Endodermal cell (in vitro differentiated cells): Measurements from ENCODE around the gene SART3. TPM values are rescaled to one million over a fixed set of nuclear protein-coding genes. Genes with fewer than 3 reads are reported as not detected.
A peak's percentile ranks its signal among the peaks of the same experiment; 100 is the strongest.

Experiments
- DNase-seq: peaks from one replicate; pipeline ENCODE4 v3.0.0-alpha.2; 2017
- H3K27ac ChIP-seq: 2 replicates; pipeline ENCODE4 v1.5.1; 2013; ENCODE audit warnings: mild to moderate bottlenecking, low read depth, low read length, moderate library complexity
- H3K27me3 ChIP-seq: 2 replicates; pipeline ENCODE4 v1.6.1; 2013; ENCODE audit warnings: mild to moderate bottlenecking, low read length, moderate library complexity; ENCODE audit not compliant: insufficient read depth, control insufficient read depth, poor library complexity, severe bottlenecking
- H3K36me3 ChIP-seq: 2 replicates; pipeline ENCODE4 v1.7.0; 2013; ENCODE audit warnings: mild to moderate bottlenecking, low read length, moderate library complexity; ENCODE audit not compliant: control insufficient read depth, insufficient read depth
- H3K4me1 ChIP-seq: one replicate; pipeline ENCODE4 v1.7.0; 2013; ENCODE audit warnings: low read length; ENCODE audit not compliant: control insufficient read depth, insufficient read depth
- H3K4me3 ChIP-seq: 2 replicates; pipeline ENCODE4 v1.5.1; 2013; ENCODE audit warnings: mild to moderate bottlenecking, low read length, moderate library complexity
- H3K9ac ChIP-seq: 2 replicates; pipeline ENCODE4 v1.6.1; 2013; ENCODE audit warnings: mild to moderate bottlenecking, low read length, moderate library complexity; ENCODE audit not compliant: poor library complexity, severe bottlenecking; ENCODE audit errors: extremely low read depth
- H3K9me3 ChIP-seq: 2 replicates; pipeline ENCODE4 v1.6.1; 2013; ENCODE audit warnings: mild to moderate bottlenecking, low read length, moderate library complexity; ENCODE audit not compliant: control insufficient read depth
- H3K27ac Mint-ChIP-seq: 2 replicates; pipeline ENCODE4 v1.8.0; 2020; ENCODE audit warnings: mixed read lengths
- H3K27me3 Mint-ChIP-seq: 2 replicates; pipeline ENCODE4 v1.8.0; 2021; ENCODE audit warnings: mild to moderate bottlenecking, mixed read lengths; ENCODE audit not compliant: insufficient read depth
- H3K36me3 Mint-ChIP-seq: 2 replicates; pipeline ENCODE4 v1.8.0; 2020; ENCODE audit warnings: low read depth, mixed read lengths
- H3K4me1 Mint-ChIP-seq: 2 replicates; pipeline ENCODE4 v1.8.0; 2020; ENCODE audit warnings: mixed read lengths
- H3K4me3 Mint-ChIP-seq: 2 replicates; pipeline ENCODE4 v1.8.0; 2020; ENCODE audit warnings: mild to moderate bottlenecking, moderate library complexity, mixed read lengths
- H3K9me3 Mint-ChIP-seq: 2 replicates; pipeline ENCODE4 v1.8.0; 2020; ENCODE audit warnings: mild to moderate bottlenecking, mixed read lengths
- WGBS, 2 experiments: methylation state at CpG; one replicate each; pipeline versions ENCODE4 v1.1.5 to v1.1.7; 2013; ENCODE audit warnings: missing lambda C conversion rate in 2 of 2, mixed read lengths in 1 of 2; ENCODE audit not compliant: insufficient coverage in 1 of 2, insufficient read length in 1 of 2; 5-methylcytosine and 5-hydroxymethylcytosine counted together
- total RNA-seq, 2 donors: library from RNA; stranded (reverse); fragmentation: NEBNext Ultra II Directional in 1 of 2; extraction: Animal tissue kit (Norgen Biotek cat#: 25700) in 1 of 2; gene quantifications; 2 replicates in 1 of 2; 3 replicates in 1 of 2; pipeline ENCODE4 v1.2.1, GENCODE V29; 2021
- TF ChIP-seq, protein P1 (sequence below): fragments of 200-600 bp; sonication (generic); conservative IDR thresholded peaks from 2 replicates; pipeline ENCODE4 v1.5.0; 2021; ENCODE audit warnings: antibody characterized with exemption, mild to moderate bottlenecking

SART3 gene
- total RNA-seq, 2 donors from 2014 or later, result 83.5 to 86.2 TPM

DNA sequence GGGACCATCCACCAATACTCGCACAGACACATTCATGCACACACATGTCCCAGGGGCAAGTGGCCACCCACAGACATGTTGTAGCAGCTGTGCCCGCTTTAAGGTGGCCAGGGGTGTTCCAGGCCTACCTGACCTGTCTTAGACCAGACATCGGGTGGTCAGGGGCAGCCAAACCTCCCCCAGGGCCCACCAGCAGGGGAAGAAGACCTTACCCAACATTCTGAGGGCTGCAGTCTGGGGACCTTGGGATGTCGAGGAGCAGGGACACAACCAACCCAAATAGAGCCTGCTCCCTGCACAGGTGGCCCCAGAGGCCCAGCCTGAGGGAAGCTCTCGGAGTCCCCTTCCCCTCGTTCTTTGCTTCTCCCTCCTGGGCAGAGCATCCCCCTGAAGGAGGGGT, 38.6 kb upstream of the SART3 start:
- no peaks in the 10 kb centered on the region for H3K36me3 ChIP-seq
- H3K36me3 Mint-ChIP-seq, result no peaks in the 10 kb centered on the region
- H3K4me3 ChIP-seq, result no peak overlapping the region
- H3K27ac Mint-ChIP-seq, result no peak overlapping the region
- no peaks in the 10 kb centered on the region for H3K4me1 Mint-ChIP-seq
- H3K9ac ChIP-seq, result no peak overlapping the region
- no peaks in the 10 kb centered on the region for H3K4me1 ChIP-seq
- WGBS, 2 experiments, result 79% methylated on average over 6 of the region's 6 CpGs; no CpG with 5 or more reads in 1 of the 2 experiments
- no peaks in the 10 kb centered on the region for H3K9me3 ChIP-seq
- TF ChIP-seq, protein P1, sequence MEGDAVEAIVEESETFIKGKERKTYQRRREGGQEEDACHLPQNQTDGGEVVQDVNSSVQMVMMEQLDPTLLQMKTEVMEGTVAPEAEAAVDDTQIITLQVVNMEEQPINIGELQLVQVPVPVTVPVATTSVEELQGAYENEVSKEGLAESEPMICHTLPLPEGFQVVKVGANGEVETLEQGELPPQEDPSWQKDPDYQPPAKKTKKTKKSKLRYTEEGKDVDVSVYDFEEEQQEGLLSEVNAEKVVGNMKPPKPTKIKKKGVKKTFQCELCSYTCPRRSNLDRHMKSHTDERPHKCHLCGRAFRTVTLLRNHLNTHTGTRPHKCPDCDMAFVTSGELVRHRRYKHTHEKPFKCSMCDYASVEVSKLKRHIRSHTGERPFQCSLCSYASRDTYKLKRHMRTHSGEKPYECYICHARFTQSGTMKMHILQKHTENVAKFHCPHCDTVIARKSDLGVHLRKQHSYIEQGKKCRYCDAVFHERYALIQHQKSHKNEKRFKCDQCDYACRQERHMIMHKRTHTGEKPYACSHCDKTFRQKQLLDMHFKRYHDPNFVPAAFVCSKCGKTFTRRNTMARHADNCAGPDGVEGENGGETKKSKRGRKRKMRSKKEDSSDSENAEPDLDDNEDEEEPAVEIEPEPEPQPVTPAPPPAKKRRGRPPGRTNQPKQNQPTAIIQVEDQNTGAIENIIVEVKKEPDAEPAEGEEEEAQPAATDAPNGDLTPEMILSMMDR, result no peak
- no peak overlapping the region for H3K27ac ChIP-seq
- no peak for DNase-seq
- H3K9me3 Mint-ChIP-seq, result no peaks in the 10 kb centered on the region
- H3K27me3 ChIP-seq, result no peaks in the 10 kb centered on the region
- H3K27me3 Mint-ChIP-seq, result peaks cover 2% of the 10 kb centered on the region
- no peak overlapping the region for H3K4me3 Mint-ChIP-seq

DNA sequence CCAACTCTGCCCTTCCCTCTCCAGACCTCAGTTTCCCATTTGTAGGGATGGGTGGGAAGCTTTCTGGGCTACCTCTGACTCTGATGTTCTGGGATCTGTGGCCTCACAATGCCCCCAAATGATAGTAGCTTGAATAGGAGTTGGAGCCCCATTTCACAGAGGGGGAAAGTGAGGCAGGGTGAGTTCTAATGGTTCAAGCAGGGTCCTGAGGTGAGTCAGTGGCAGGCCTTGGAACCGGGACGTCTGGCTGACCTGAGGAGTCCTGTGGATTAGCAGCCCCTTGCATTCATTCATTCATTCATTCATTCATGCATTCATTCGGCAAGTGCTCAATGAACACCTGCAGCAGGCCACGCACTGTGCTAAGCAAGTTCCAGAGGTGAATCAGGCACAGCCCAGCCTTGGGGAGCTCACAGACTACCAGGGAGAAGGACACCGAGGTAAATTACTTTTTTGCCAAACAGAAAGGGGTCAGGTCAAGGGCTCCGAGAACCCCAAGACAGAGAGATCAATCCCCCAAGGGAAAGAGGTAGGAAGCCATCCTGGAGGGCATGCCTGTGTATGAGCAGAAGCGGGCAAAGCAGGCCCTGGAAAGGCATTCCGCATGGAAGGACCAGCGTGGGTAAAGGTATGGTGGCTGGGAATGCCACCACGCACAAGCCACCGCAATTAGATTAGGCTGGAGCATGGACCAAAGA, 37.7 kb upstream of the SART3 start:
- H3K4me3 Mint-ChIP-seq, result no peak overlapping the region
- DNase-seq, result no peak
- H3K36me3 Mint-ChIP-seq, result no peaks in the 10 kb centered on the region
- Histone ChIP-seq H3K4me1 (no peaks in the 10 kb centered on the region), H3K36me3 (no peaks in the 10 kb centered on the region), H3K9me3 (no peaks in the 10 kb centered on the region), H3K9ac (no peak overlapping the region), H3K4me3 (no peak overlapping the region), H3K27ac (no peak overlapping the region), H3K27me3 (no peaks in the 10 kb centered on the region)
- no peaks in the 10 kb centered on the region for H3K4me1 Mint-ChIP-seq
- TF ChIP-seq, protein P1, result no peak
- H3K9me3 Mint-ChIP-seq, result no peaks in the 10 kb centered on the region
- peaks cover 2% of the 10 kb centered on the region for H3K27me3 Mint-ChIP-seq
- no peak overlapping the region for H3K27ac Mint-ChIP-seq
- 94 to 97% methylated on average over 8 to 11 of the region's 11 CpGs for WGBS, 2 experiments

DNA sequence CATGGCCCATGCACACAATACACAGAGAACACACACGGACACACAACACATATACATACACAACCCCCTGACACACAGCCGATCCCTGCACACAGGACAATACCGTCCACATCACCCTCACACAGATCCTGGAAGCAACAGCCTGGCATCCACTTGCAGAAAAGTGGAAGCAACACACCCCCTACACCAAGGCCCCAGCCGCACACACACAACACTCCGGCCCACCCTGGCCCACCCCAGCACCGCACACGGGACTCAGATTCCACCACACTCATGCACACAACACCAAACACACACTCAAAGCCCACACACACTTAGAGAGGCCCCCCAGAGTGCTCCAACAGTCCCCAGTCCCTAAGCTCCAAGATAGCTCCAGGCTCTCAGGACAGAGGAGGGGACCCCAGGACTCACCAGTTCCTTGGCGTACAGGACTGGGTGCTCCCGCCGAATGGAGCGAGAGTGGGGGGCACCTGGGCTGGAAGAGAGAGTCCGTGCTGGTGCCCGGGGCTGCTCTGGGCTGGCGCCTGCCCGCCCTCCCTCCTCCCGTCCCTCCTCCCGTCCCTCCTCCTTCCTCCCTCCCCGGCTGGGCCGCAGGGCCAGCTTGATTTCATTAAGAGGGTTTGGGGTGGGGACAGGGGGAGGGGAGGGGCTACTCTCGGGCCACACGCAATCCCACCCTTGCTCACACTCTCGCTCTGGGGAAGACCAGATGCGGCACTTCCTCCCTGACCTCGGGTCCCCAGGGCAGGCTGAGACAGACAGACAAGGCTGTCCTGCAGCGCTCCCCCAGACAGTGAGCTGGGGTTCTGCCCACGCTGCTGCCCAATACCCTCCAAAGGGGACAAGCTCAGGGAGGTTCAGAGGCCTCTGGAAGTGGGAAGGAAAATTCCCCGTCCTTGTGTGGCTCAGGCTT, 36.8 kb upstream of the SART3 start, which contains the start of gene TMEM119:
Gene TMEM119, minus strand, starts transcription at position 526 of the 913 bp plus-strand sequence. CDS start 5,701 bp downstream, outside the sequence.
- H3K27me3 ChIP-seq, result no peaks in the 10 kb centered on the region
- no peak within 1 kb of the TSS for H3K27ac ChIP-seq
- no peaks in the 10 kb centered on the region for H3K4me1 ChIP-seq
- Mint-ChIP-seq H3K27me3 (peaks cover 2% of the 10 kb centered on the region), H3K36me3 (no peaks in the 10 kb centered on the region), H3K9me3 (no peaks in the 10 kb centered on the region), H3K4me3 (no peak within 1 kb of the TSS), H3K27ac (peak within 1 kb of the TSS; percentile 7), H3K4me1 (no peaks in the 10 kb centered on the region)
- no peak within 1 kb of the TSS for H3K4me3 ChIP-seq
- H3K36me3 ChIP-seq, result no peaks in the 10 kb centered on the region
- DNase-seq, result no peak
- no peaks in the 10 kb centered on the region for H3K9me3 ChIP-seq
- no peak within 1 kb of the TSS for H3K9ac ChIP-seq
- TF ChIP-seq, protein P1, result no peak
- WGBS, 2 experiments, result 83 to 84% methylated on average over 3 to 21 of the region's 27 CpGs
